Memory B cell (primary cell): ENCODE data around the gene SPR.
"Not testable (repeated sequence)": the region's sequence is repeated elsewhere in the genome, so short reads cannot be mapped to it uniquely, and the experiment has no call there.

Source experiments
- ATAC-seq: fragments of 150-1000 bp; cut with Tn5 transposase; 2 replicates; pipeline ENCODE4 v1.10.0; 2021; ENCODE audit warnings: low read depth, mild to moderate bottlenecking, moderate library complexity
- DNase-seq, 2 donors: peaks; one replicate each; pipeline ENCODE4 v3.0.0; 2022; ENCODE audit warnings: low spot score in 2 of 2
- H3K27ac Mint-ChIP-seq: one replicate; pipeline ENCODE4 v1.8.0; 2022; ENCODE audit warnings: mild to moderate bottlenecking, moderate library complexity, mixed read lengths
- H3K27me3 Mint-ChIP-seq: one replicate; pipeline ENCODE4 v1.8.0; 2022; ENCODE audit warnings: mixed read lengths
- H3K36me3 Mint-ChIP-seq: one replicate; pipeline ENCODE4 v1.8.0; 2022; ENCODE audit warnings: mild to moderate bottlenecking, mixed read lengths
- H3K4me1 Mint-ChIP-seq: one replicate; pipeline ENCODE4 v1.8.0; 2022; ENCODE audit warnings: mixed read lengths
- H3K4me3 Mint-ChIP-seq: one replicate; pipeline ENCODE4 v1.8.0; 2022; ENCODE audit warnings: mild to moderate bottlenecking, moderate library complexity, mixed read lengths
- H3K9me3 Mint-ChIP-seq: one replicate; pipeline ENCODE4 v1.8.0; 2022; ENCODE audit warnings: mixed read lengths

Gene SPR

GRCh38 chr2:72895759-72896281 is 8.6 kb downstream of the SPR start:
- peaks cover 4% of the 10 kb centered on the region for H3K4me1 Mint-ChIP-seq
- DNase-seq: no peak
- no peak for ATAC-seq
- H3K27me3 Mint-ChIP-seq: peaks cover 33% of the 10 kb centered on the region
- peaks cover 2% of the 10 kb centered on the region for H3K36me3 Mint-ChIP-seq
- H3K4me3 Mint-ChIP-seq: no peak overlapping the region
- no peak overlapping the region for H3K27ac Mint-ChIP-seq
- no peaks in the 10 kb centered on the region for H3K9me3 Mint-ChIP-seq

GRCh38 chr2:72896446-72896845 is 9.2 kb downstream of the SPR start:
- Mint-ChIP-seq H3K4me3 (no peak overlapping the region), H3K9me3 (no peaks in the 10 kb centered on the region), H3K36me3 (peaks cover 2% of the 10 kb centered on the region), H3K27me3 (peaks cover 34% of the 10 kb centered on the region), H3K27ac (no peak overlapping the region), H3K4me1 (peaks cover 4% of the 10 kb centered on the region)
- no peak for ATAC-seq
- DNase-seq: no peak

GRCh38 chr2:72897785-72898584 is 10.8 kb downstream of the SPR start:
- ATAC-seq (no peak), DNase-seq (no peak)
- H3K4me3 Mint-ChIP-seq: no peak overlapping the region
- no peaks in the 10 kb centered on the region for H3K9me3 Mint-ChIP-seq
- H3K27me3 Mint-ChIP-seq: peaks cover 35% of the 10 kb centered on the region
- no peak overlapping the region for H3K27ac Mint-ChIP-seq
- H3K4me1 Mint-ChIP-seq: peaks cover 4% of the 10 kb centered on the region
- peaks cover 2% of the 10 kb centered on the region for H3K36me3 Mint-ChIP-seq

- peaks cover 35% of the 10 kb centered on the region for H3K27me3 Mint-ChIP-seq
- ATAC-seq (no peak), DNase-seq (no peak)
- H3K4me3 Mint-ChIP-seq: no peak overlapping the region
- H3K36me3 Mint-ChIP-seq: peaks cover 2% of the 10 kb centered on the region
- peaks cover 4% of the 10 kb centered on the region for H3K4me1 Mint-ChIP-seq
- no peak overlapping the region for H3K27ac Mint-ChIP-seq
- no peaks in the 10 kb centered on the region for H3K9me3 Mint-ChIP-seq
These were observed 11.3 kb downstream of the SPR start for GRCh38 chr2:72898585-72898906.

GRCh38 chr2:72900191-72900825 is 13.1 kb downstream of the SPR start:
- Mint-ChIP-seq H3K9me3 (no peaks in the 10 kb centered on the region), H3K36me3 (peaks cover 2% of the 10 kb centered on the region), H3K4me3 (no peak overlapping the region), H3K4me1 (peaks cover 4% of the 10 kb centered on the region), H3K27ac (no peak overlapping the region), H3K27me3 (peaks cover 32% of the 10 kb centered on the region)
- ATAC-seq (no peak), DNase-seq (no peak)

- H3K9me3 Mint-ChIP-seq: peaks cover 2% of the 10 kb centered on the region
These were observed 14.2 kb downstream of the SPR start for GRCh38 chr2:72901426-72901825.

GRCh38 chr2:72907369-72907768 is 20.2 kb downstream of the SPR start:
- not testable (repeated sequence) for H3K4me3 Mint-ChIP-seq, H3K36me3 Mint-ChIP-seq, H3K27ac Mint-ChIP-seq, ATAC-seq, H3K4me1 Mint-ChIP-seq, H3K9me3 Mint-ChIP-seq, DNase-seq
- H3K27me3 Mint-ChIP-seq: peaks cover 22% of the 10 kb centered on the region

More at GRCh38 chr2:72901426-72901825, 14.2 kb downstream of the SPR start:
- Mint-ChIP-seq H3K4me1 (no peaks in the 10 kb centered on the region), H3K27me3 (peaks cover 29% of the 10 kb centered on the region), H3K4me3 (no peak overlapping the region), H3K36me3 (peaks cover 2% of the 10 kb centered on the region), H3K27ac (no peak overlapping the region)
- DNase-seq (no peak), ATAC-seq (no peak)

- Mint-ChIP-seq H3K9me3 (peaks cover 2% of the 10 kb centered on the region), H3K36me3 (no peaks in the 10 kb centered on the region), H3K4me1 (no peaks in the 10 kb centered on the region), H3K27ac (no peak overlapping the region), H3K27me3 (peaks cover 24% of the 10 kb centered on the region), H3K4me3 (no peak overlapping the region)
- ATAC-seq (no peak), DNase-seq (no peak)
These were observed 21.5 kb downstream of the SPR start for GRCh38 chr2:72908741-72909140.

- Mint-ChIP-seq H3K9me3 (peaks cover 1% of the 10 kb centered on the region), H3K4me1 (peaks cover 6% of the 10 kb centered on the region), H3K27me3 (peaks cover 33% of the 10 kb centered on the region), H3K27ac (no peak overlapping the region), H3K4me3 (no peak overlapping the region), H3K36me3 (no peaks in the 10 kb centered on the region)
- DNase-seq (no peak), ATAC-seq (no peak)
These were observed 24.0 kb downstream of the SPR start for GRCh38 chr2:72911256-72911655.

GRCh38 chr2:72913486-72914205 is 26.4 kb downstream of the SPR start:
- DNase-seq (no peak), ATAC-seq (no peak)
- no peak overlapping the region for H3K4me3 Mint-ChIP-seq
- H3K27ac Mint-ChIP-seq: no peak overlapping the region
- H3K4me1 Mint-ChIP-seq: peaks cover 13% of the 10 kb centered on the region
- no peaks in the 10 kb centered on the region for H3K36me3 Mint-ChIP-seq
- H3K9me3 Mint-ChIP-seq: no peaks in the 10 kb centered on the region
- H3K27me3 Mint-ChIP-seq: peaks cover 33% of the 10 kb centered on the region

GRCh38 chr2:72914206-72914559 is 27.0 kb downstream of the SPR start:
- ATAC-seq: no peak
- H3K27me3 Mint-ChIP-seq: peaks cover 32% of the 10 kb centered on the region
- H3K27ac Mint-ChIP-seq: peak overlapping the region; percentile 71
- DNase-seq: no peak
- H3K4me3 Mint-ChIP-seq: no peak overlapping the region
- H3K9me3 Mint-ChIP-seq: no peaks in the 10 kb centered on the region
- H3K4me1 Mint-ChIP-seq: peaks cover 13% of the 10 kb centered on the region
- H3K36me3 Mint-ChIP-seq: no peaks in the 10 kb centered on the region

- DNase-seq (no peak), ATAC-seq (no peak)
- Mint-ChIP-seq H3K4me1 (peaks cover 13% of the 10 kb centered on the region), H3K9me3 (no peaks in the 10 kb centered on the region), H3K27me3 (peaks cover 28% of the 10 kb centered on the region), H3K27ac (peak overlapping the region; percentile 71), H3K4me3 (peak overlapping the region; percentile 3), H3K36me3 (no peaks in the 10 kb centered on the region)
These were observed 27.5 kb downstream of the SPR start for GRCh38 chr2:72914589-72915319.

- DNase-seq (no peak), ATAC-seq (no peak)
- peaks cover 13% of the 10 kb centered on the region for H3K4me1 Mint-ChIP-seq
- H3K36me3 Mint-ChIP-seq: no peaks in the 10 kb centered on the region
- H3K27ac Mint-ChIP-seq: no peak overlapping the region
- H3K9me3 Mint-ChIP-seq: no peaks in the 10 kb centered on the region
- peaks cover 28% of the 10 kb centered on the region for H3K27me3 Mint-ChIP-seq
- H3K4me3 Mint-ChIP-seq: peak overlapping the region; percentile 65
These were observed 28.2 kb downstream of the SPR start for GRCh38 chr2:72915320-72915906.
